Gastroesophageal sphincter (tissue), 3 donors: ENCODE data around the gene PAAF1.

Source experiments
- EP300 ChIP-seq: sonication (generic); formaldehyde crosslinking; IDR thresholded peaks from one replicate; pipeline ENCODE4 v1.6.1; 2017; ENCODE audit warnings: antibody characterized with exemption, mild to moderate bottlenecking
- POLR2A ChIP-seq, 2 donors: fragments of 450-650 bp; IDR thresholded peaks; one replicate each; pipeline ENCODE4 v1.6.1; 2017; ENCODE audit warnings: antibody characterized with exemption in 2 of 2, mild to moderate bottlenecking in 2 of 2, moderate library complexity in 1 of 2
- POLR2AphosphoS5 ChIP-seq: sonication (generic); formaldehyde crosslinking; IDR thresholded peaks from one replicate; pipeline ENCODE4 v1.6.1; 2017; ENCODE audit warnings: antibody characterized with exemption
- TF ChIP-seq, protein P1 (sequence below), 4 experiments: fragments of 200-600 bp in 2 of 4; fragments of 450-650 bp in 2 of 4; sonication (generic) in 1 of 4; IDR thresholded peaks; one replicate each; pipeline ENCODE4 v1.5.1; 2017 to 2019; ENCODE audit warnings: antibody characterized with exemption in 4 of 4, mild to moderate bottlenecking in 2 of 4, moderate library complexity in 2 of 4

DNA sequence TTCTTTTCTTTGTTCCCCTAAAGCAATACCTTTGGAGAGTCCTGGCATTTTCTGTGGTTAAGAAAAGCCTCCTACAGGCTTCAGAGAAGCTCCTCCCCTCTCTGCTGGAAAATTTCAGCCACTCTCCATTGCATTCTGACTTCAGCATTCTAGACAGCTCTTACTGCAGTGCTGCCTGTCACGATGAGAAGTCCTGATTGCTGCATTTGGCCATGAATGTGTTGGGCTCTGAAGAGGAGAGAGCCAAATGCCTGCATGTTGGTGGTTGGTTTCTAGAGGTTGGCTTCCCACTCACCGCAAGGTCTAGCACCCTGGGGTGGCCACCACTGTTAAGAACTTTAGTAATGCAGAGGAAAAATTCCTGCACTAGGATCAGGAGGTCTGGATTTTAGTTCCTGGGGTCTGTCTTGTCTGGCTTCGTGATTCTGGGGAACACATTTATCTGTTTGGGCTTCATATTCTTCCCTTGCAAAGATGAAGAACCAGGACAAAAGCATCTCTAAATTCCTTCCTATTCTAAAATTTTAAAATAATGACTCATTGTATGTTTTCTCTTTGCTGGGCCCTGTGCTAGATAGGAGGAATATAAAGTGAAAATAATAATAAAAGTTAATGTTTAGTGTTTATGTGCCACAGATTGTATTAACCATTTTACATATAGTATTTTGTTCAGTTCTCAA is 38.2 kb upstream of the PAAF1 start:
- TF ChIP-seq POLR2A (IDR thresholded peaks at IDR 0.05) = no peak
- no peak for TF ChIP-seq POLR2AphosphoS5
- TF ChIP-seq, protein P1, sequence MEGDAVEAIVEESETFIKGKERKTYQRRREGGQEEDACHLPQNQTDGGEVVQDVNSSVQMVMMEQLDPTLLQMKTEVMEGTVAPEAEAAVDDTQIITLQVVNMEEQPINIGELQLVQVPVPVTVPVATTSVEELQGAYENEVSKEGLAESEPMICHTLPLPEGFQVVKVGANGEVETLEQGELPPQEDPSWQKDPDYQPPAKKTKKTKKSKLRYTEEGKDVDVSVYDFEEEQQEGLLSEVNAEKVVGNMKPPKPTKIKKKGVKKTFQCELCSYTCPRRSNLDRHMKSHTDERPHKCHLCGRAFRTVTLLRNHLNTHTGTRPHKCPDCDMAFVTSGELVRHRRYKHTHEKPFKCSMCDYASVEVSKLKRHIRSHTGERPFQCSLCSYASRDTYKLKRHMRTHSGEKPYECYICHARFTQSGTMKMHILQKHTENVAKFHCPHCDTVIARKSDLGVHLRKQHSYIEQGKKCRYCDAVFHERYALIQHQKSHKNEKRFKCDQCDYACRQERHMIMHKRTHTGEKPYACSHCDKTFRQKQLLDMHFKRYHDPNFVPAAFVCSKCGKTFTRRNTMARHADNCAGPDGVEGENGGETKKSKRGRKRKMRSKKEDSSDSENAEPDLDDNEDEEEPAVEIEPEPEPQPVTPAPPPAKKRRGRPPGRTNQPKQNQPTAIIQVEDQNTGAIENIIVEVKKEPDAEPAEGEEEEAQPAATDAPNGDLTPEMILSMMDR (IDR thresholded peaks at IDR 0.05) = no peak
- TF ChIP-seq EP300 = no peak
